Tibial artery (tissue), 4 donors: Measurements from ENCODE around the gene BPNT1.

ENCODE experiments used
- DNase-seq, 2 donors: peaks; one replicate each; pipeline ENCODE4 v3.0.0-alpha.2; 2019
- H3K27ac ChIP-seq, 2 donors: fragments of 200-600 bp; sonication (generic) in 1 of 2; 1 replicate in 1 of 2; 2 replicates in 1 of 2; pipeline ENCODE4 v1.5.1; 2018 to 2019; ENCODE audit warnings: mild to moderate bottlenecking in 1 of 2
- H3K27me3 ChIP-seq, 2 donors: fragments of 200-600 bp; sonication (generic) in 1 of 2; one replicate each; pipeline versions ENCODE4 v1.5.1 to v1.6.0; 2016 to 2019
- H3K36me3 ChIP-seq, 3 donors: fragments of 200-600 bp; sonication (generic) in 2 of 3; one replicate each; pipeline ENCODE4 v1.5.1; 2016 to 2019; ENCODE audit warnings: mild to moderate bottlenecking in 2 of 3
- H3K4me1 ChIP-seq, 4 donors: fragments of 200-600 bp; sonication (generic) in 2 of 4; 1 replicate in 3 of 4; 2 replicates in 1 of 4; pipeline ENCODE4 v1.5.1; 2016 to 2019
- H3K4me3 ChIP-seq, 2 donors: fragments of 200-600 bp; sonication (generic) in 1 of 2; 1 replicate in 1 of 2; 2 replicates in 1 of 2; pipeline ENCODE4 v1.5.1; 2018 to 2019; ENCODE audit warnings: mild to moderate bottlenecking in 2 of 2
- H3K9me3 ChIP-seq, 3 donors: fragments of 200-600 bp; sonication (generic) in 1 of 3; one replicate each; pipeline ENCODE4 v1.5.1; 2016 to 2019
- intact Hi-C: fragments of 100-400 bp; cut with DNase I; formaldehyde crosslinking; loops from one replicate; pipeline ENCODE4 v1.15.0; 2023; ENCODE audit warnings: low total_unique reads
- TF ChIP-seq, protein P1 (sequence below), 2 experiments: fragments of 200-600 bp in 1 of 2; fragments of 450-650 bp in 1 of 2; IDR thresholded peaks; one replicate each; pipeline ENCODE4 v1.5.1; 2017 to 2019; ENCODE audit warnings: antibody characterized with exemption in 2 of 2, mild to moderate bottlenecking in 1 of 2, moderate library complexity in 1 of 2

BPNT1 gene

DNA sequence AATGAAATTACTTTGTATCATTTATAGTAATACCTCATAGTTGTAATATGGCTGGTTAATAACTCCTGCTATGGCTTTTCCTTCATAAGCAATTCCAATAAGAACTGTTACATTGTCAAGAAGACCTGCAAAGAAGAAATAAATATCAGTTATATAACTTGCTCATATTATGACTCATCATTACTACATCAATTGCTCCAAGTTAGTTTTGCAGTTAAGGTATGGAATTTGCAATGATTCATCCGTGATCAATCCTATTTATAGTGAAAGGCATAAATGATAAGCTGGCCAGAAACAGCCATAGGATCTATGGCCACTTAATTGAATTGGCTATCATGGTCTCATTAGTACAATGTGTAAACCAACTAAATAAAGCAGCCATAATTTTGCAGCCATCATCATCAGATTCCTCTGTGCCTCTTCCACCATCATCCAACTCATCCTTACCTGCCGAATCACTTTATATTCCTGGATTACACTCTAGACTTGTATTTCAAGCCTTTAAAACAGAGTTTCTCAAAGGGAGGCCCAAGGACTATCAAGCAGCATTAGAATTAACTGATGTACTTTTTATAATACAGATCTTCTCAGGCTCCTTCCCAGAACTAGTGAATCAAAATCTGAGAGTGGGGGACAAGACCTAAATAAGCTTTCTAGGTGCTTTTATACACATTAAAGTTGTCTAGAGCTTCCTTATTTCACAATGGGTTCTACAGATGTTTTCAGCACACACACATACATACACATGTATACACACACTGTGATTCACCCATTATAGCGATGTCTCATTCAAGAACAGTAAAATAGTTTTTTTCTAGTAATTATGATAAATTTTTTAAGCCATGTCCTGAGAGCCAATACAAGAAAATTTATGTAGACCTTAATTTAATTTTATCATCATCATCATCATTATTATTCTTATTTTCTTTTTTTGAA, 22.1 kb downstream of the BPNT1 start:
- TF ChIP-seq, protein P1, sequence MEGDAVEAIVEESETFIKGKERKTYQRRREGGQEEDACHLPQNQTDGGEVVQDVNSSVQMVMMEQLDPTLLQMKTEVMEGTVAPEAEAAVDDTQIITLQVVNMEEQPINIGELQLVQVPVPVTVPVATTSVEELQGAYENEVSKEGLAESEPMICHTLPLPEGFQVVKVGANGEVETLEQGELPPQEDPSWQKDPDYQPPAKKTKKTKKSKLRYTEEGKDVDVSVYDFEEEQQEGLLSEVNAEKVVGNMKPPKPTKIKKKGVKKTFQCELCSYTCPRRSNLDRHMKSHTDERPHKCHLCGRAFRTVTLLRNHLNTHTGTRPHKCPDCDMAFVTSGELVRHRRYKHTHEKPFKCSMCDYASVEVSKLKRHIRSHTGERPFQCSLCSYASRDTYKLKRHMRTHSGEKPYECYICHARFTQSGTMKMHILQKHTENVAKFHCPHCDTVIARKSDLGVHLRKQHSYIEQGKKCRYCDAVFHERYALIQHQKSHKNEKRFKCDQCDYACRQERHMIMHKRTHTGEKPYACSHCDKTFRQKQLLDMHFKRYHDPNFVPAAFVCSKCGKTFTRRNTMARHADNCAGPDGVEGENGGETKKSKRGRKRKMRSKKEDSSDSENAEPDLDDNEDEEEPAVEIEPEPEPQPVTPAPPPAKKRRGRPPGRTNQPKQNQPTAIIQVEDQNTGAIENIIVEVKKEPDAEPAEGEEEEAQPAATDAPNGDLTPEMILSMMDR (IDR thresholded peaks at IDR 0.05): no peak
- peaks cover 25 to 77% (median 61%) of the 10 kb centered on the region in 3 donors for H3K36me3 ChIP-seq
- no peak overlapping the region for H3K27ac ChIP-seq
- no peak for DNase-seq
- H3K9me3 ChIP-seq: no peaks in the 10 kb centered on the region
- no peak overlapping the region for H3K4me3 ChIP-seq
- intact Hi-C loops: no loop called here
- H3K27me3 ChIP-seq: no peaks in the 10 kb centered on the region
- no peaks in the 10 kb centered on the region for H3K4me1 ChIP-seq

- Histone ChIP-seq H3K9me3 (no peaks in the 10 kb centered on the region), H3K36me3 (peaks cover 38 to 60% (median 56%) of the 10 kb centered on the region in 3 donors)
Measured at GRCh38 chr1:220062629-220063028, 27.0 kb downstream of the BPNT1 start.

GRCh38 chr1:220060876-220061275, 28.7 kb downstream of the BPNT1 start:
- Histone ChIP-seq H3K4me3 (no peak overlapping the region), H3K36me3 (peaks cover 24 to 58% (median 53%) of the 10 kb centered on the region in 3 donors), H3K27me3 (no peaks in the 10 kb centered on the region), H3K9me3 (no peaks in the 10 kb centered on the region), H3K4me1 (no peaks in the 10 kb centered on the region), H3K27ac (no peak overlapping the region)
- TF ChIP-seq, protein P1 (IDR thresholded peaks at IDR 0.05): no peak
- no peak for DNase-seq
- intact Hi-C loops: no loop called here

More at GRCh38 chr1:220062629-220063028, 27.0 kb downstream of the BPNT1 start:
- Histone ChIP-seq H3K27me3 (no peaks in the 10 kb centered on the region), H3K27ac (no peak overlapping the region), H3K4me3 (no peak overlapping the region), H3K4me1 (no peaks in the 10 kb centered on the region)
- intact Hi-C loops: no loop called here
- TF ChIP-seq, protein P1 (IDR thresholded peaks at IDR 0.05): no peak
- no peak for DNase-seq

DNA sequence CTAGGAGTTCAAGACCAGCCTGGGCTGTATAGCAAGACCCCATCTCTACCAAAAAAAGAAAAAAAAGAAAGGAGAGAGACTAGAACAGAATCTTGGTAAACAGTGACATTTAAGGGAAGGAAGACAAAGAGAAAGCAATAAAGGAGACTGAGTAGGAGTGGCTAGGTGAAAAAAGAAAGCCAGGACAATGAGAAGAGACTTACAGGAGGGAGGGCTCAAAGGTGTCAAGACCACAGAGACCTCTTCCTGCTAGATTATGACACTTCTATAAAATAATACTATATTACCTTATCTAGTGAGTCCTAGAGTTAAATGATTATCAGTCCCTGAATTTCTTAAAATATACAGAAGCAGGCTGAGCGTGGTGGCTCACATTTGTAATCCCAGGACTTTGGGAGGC, 33.2 kb downstream of the BPNT1 start:
- no peak for DNase-seq
- no peak overlapping the region for H3K27ac ChIP-seq
- H3K27me3 ChIP-seq: no peaks in the 10 kb centered on the region
- H3K36me3 ChIP-seq: peaks cover 17 to 33% (median 22%) of the 10 kb centered on the region in 3 donors
- TF ChIP-seq, protein P1 (IDR thresholded peaks at IDR 0.05): no peak
- no peaks in the 10 kb centered on the region for H3K4me1 ChIP-seq
- no peak overlapping the region for H3K4me3 ChIP-seq
- no peaks in the 10 kb centered on the region for H3K9me3 ChIP-seq
- intact Hi-C loops: no loop called here

GRCh38 chr1:220046052-220046930, 43.3 kb downstream of the BPNT1 start, which contains the start of gene EPRS1:
TSS of gene EPRS1 (minus strand) at chr1:220046505. CDS start at chr1:220046388, 117 bp downstream.
- H3K4me1 ChIP-seq: peaks cover 0 to 28% (median 14%) of the 10 kb centered on the region in 4 donors
- peak within 1 kb of the TSS; percentile 92 to 96 for H3K27ac ChIP-seq
- DNase-seq: peak; percentile 90 to 96
- H3K27me3 ChIP-seq: no peaks in the 10 kb centered on the region
- intact Hi-C loops: loop anchor here (5.0 kb wide), 1 partner anchor 46 kb away; the partner anchor contains the start of gene IARS2
- H3K4me3 ChIP-seq: peak within 1 kb of the TSS; percentile 86 to 97
- TF ChIP-seq, protein P1 (IDR thresholded peaks at IDR 0.05): peak; percentile 85 to 91
- peaks cover 0 to 5% (median 0%) of the 10 kb centered on the region in 3 donors for H3K36me3 ChIP-seq
- H3K9me3 ChIP-seq: no peaks in the 10 kb centered on the region
